HCT116 (cell line): ENCODE measurements around the gene NAXE. TPM values are rescaled to one million over a fixed set of nuclear protein-coding genes. Genes with fewer than 3 reads are reported as not detected.

Experiments used
- ATAC-seq: fragments of 200-7000 bp; cut with Tn5 transposase; 2 replicates; pipeline ENCODE4 v1.9.1; 2020; ENCODE audit warnings: mild to moderate bottlenecking, moderate library complexity
- BruUV-seq: library from RNA; stranded (reverse); fragments of 400-500 nt; replicated peaks from 2 replicates; lab custom pipeline; 2021; lab: Mats Ljungman, UMichigan
- CTCF ChIA-PET: fragments of 300-600 bp; sonication (Branson Sonifier 250); formaldehyde crosslinking; loops from one replicate; lab custom pipeline; 2021; ENCODE audit warnings: antibody characterized with exemption; lab: Charles Lee
- POLR2A ChIA-PET: fragments of 300-600, 350-600 bp; sonication (Branson Sonifier 250); formaldehyde crosslinking; loops from one replicate; lab custom pipeline; 2021; ENCODE audit warnings: antibody characterized with exemption; lab: Charles Lee
- RAD21 ChIA-PET, 2 experiments: fragments of 300-600 bp; sonication (Branson Sonifier 250); formaldehyde crosslinking; loops; one replicate each; lab custom pipeline; 2023; ENCODE audit warnings: low total read pairs in 2 of 2; ENCODE audit not compliant: uncharacterized antibody in 2 of 2, unreplicated experiment in 2 of 2, low non-redundant PET in 1 of 2; lab: Charles Lee
- DNase-seq: peaks from one replicate; pipeline ENCODE4 v3.0.0-alpha.2; 2010; ENCODE audit warnings: low read depth, low spot score
- H2AFZ ChIP-seq: fragments of 200-600 bp; shearing (Covaris generic), sonication (generic); 2 replicates; pipeline ENCODE4 v1.6.1; 2017; ENCODE audit warnings: low read depth, mixed run types, mixed read lengths, antibody characterized with exemption, low read length; ENCODE audit not compliant: poor library complexity, severe bottlenecking
- H3K27ac ChIP-seq: 2 replicates; pipeline ENCODE4 v1.5.1; 2012; ENCODE audit warnings: low read depth, low read length
- H3K27me3 ChIP-seq: fragments of 200-600 bp; sonication (generic); 2 replicates; pipeline ENCODE4 v1.6.1; 2016; ENCODE audit warnings: mixed run types, low read length, mixed read lengths; ENCODE audit not compliant: insufficient read depth
- H3K36me3 ChIP-seq, 2 experiments: fragments of 200-500 bp in 1 of 2; fragments of 200-600 bp in 1 of 2; sonication (Bioruptor generic) in 1 of 2; sonication (generic) in 1 of 2; 2 replicates each; pipeline versions ENCODE4 v1.5.1 to v1.6.1; 2014 to 2016; ENCODE audit warnings: low read length in 2 of 2, inconsistent platforms in 1 of 2, mixed read lengths in 1 of 2, mixed run types in 1 of 2; ENCODE audit not compliant: insufficient read depth in 2 of 2, control insufficient read depth in 1 of 2
- H3K4me1 ChIP-seq, 2 experiments: fragments of 200-600 bp in 1 of 2; sonication (generic) in 1 of 2; 2 replicates each; pipeline versions ENCODE4 v1.5.1 to v1.6.1; 2012 to 2017; ENCODE audit warnings: low read length in 2 of 2, inconsistent platforms in 1 of 2, mild to moderate bottlenecking in 1 of 2, mixed read lengths in 1 of 2, mixed run types in 1 of 2, moderate library complexity in 1 of 2; ENCODE audit not compliant: insufficient read depth in 2 of 2, control insufficient read depth in 1 of 2
- H3K4me2 ChIP-seq: fragments of 200-600 bp; sonication (generic); 2 replicates; pipeline ENCODE4 v1.6.1; 2017; ENCODE audit warnings: mixed run types, low read length, mixed read lengths
- H3K4me3 ChIP-seq, 2 experiments: fragments of 200-600 bp in 1 of 2; sonication (generic) in 1 of 2; replicated peaks in 1 of 2; 2 replicates each; pipeline ENCODE4 v1.5.1; 2011 to 2016; ENCODE audit warnings: low read length in 2 of 2, control low read depth in 1 of 2, low read depth in 1 of 2, mild to moderate bottlenecking in 1 of 2, mixed read lengths in 1 of 2, mixed run types in 1 of 2
- H3K79me2 ChIP-seq: fragments of 200-600 bp; sonication (generic); 2 replicates; pipeline ENCODE4 v1.6.1; 2017; ENCODE audit warnings: mild to moderate bottlenecking, mixed run types, low read length, moderate library complexity, mixed read lengths; ENCODE audit not compliant: insufficient read depth
- H3K9ac ChIP-seq: fragments of 200-600 bp; sonication (generic); 2 replicates; pipeline ENCODE4 v1.6.1; 2016; ENCODE audit warnings: low read length, mixed read lengths
- H3K9me2 ChIP-seq: fragments of 200-600 bp; sonication (generic), shearing (Covaris generic); 2 replicates; pipeline ENCODE4 v1.6.1; 2017; ENCODE audit warnings: mixed run types, mild to moderate bottlenecking, moderate library complexity; ENCODE audit not compliant: insufficient read depth
- H3K9me3 ChIP-seq, 2 experiments: fragments of 200-500 bp in 1 of 2; fragments of 200-600 bp in 1 of 2; sonication (Bioruptor generic) in 1 of 2; sonication (generic) in 1 of 2; 2 replicates each; pipeline ENCODE4 v1.6.1; 2014 to 2017; ENCODE audit warnings: low read length in 2 of 2, mixed read lengths in 2 of 2, inconsistent platforms in 1 of 2, low read depth in 1 of 2, mild to moderate bottlenecking in 1 of 2, mixed run types in 1 of 2, moderate library complexity in 1 of 2; ENCODE audit not compliant: control insufficient read depth in 1 of 2, insufficient read depth in 1 of 2
- H4K20me1 ChIP-seq: fragments of 200-600 bp; sonication (generic), shearing (Covaris generic); 2 replicates; pipeline ENCODE4 v1.6.1; 2017; ENCODE audit warnings: mixed run types, mild to moderate bottlenecking, moderate library complexity; ENCODE audit not compliant: insufficient read depth
- ATF3 ChIP-seq: IDR thresholded peaks from 2 replicates; pipeline ENCODE4 v1.6.1; 2012
- CBX3 ChIP-seq: IDR thresholded peaks from 2 replicates; pipeline ENCODE4 v1.6.1; 2012; ENCODE audit warnings: low read depth
- CTCF ChIP-seq, 3 experiments: fragments of 200-600 bp in 1 of 3; sonication (generic) in 1 of 3; IDR thresholded peaks in 2 of 3; conservative IDR thresholded peaks in 1 of 3; 2 replicates each; pipeline ENCODE4 v1.5.1; 2012 to 2017; ENCODE audit warnings: low read depth in 2 of 3, low read length in 2 of 3, antibody characterized with exemption in 1 of 3, borderline replicate concordance in 1 of 3, control low read depth in 1 of 3, mild to moderate bottlenecking in 1 of 3, mixed read lengths in 1 of 3, mixed run types in 1 of 3, moderate library complexity in 1 of 3; ENCODE audit not compliant: insufficient read depth in 1 of 3
- EZH2 ChIP-seq: fragments of 200-600 bp; sonication (generic); IDR thresholded peaks from 2 replicates; pipeline ENCODE4 v1.6.1; 2017; ENCODE audit warnings: antibody characterized with exemption, mixed run types
- JUND ChIP-seq: IDR thresholded peaks from 2 replicates; pipeline ENCODE4 v1.6.1; 2012
- MAX ChIP-seq: IDR thresholded peaks from 2 replicates; pipeline ENCODE4 v1.6.1; 2012
- POLR2A ChIP-seq: IDR thresholded peaks from 2 replicates; pipeline ENCODE4 v1.7.0; 2011; ENCODE audit warnings: borderline replicate concordance; ENCODE audit not compliant: insufficient read depth, insufficient read length; ENCODE audit errors: extremely low read depth
- POLR2AphosphoS5 ChIP-seq: IDR thresholded peaks from 2 replicates; pipeline ENCODE4 v1.6.1; 2011; ENCODE audit warnings: mild to moderate bottlenecking, low read depth, low read length, moderate library complexity
- RAD21 ChIP-seq: IDR thresholded peaks from 2 replicates; pipeline ENCODE4 v1.6.1; 2012; ENCODE audit warnings: low read depth, mild to moderate bottlenecking
- TCF7L2 ChIP-seq: IDR thresholded peaks from 2 replicates; pipeline ENCODE4 v1.7.0; 2011; ENCODE audit warnings: borderline replicate concordance, inconsistent platforms; ENCODE audit not compliant: insufficient read depth, insufficient read length; ENCODE audit errors: extremely low read depth
- ZBTB33 ChIP-seq: IDR thresholded peaks from 2 replicates; pipeline ENCODE4 v1.6.1; 2011; ENCODE audit warnings: mild to moderate bottlenecking, low read length, moderate library complexity; ENCODE audit not compliant: insufficient replicate concordance; ENCODE audit errors: extremely low read depth
- ZNF274 ChIP-seq: fragments of 200-500 bp; sonication (Bioruptor generic); IDR thresholded peaks from 2 replicates; pipeline ENCODE4 v1.6.1; 2014; ENCODE audit warnings: mild to moderate bottlenecking, low read depth, low read length, inconsistent platforms
- intact Hi-C: fragments of 100-400 bp; cut with micrococcal nuclease; formaldehyde crosslinking; loops from 2 replicates; pipeline ENCODE4 v1.10.0; 2022
- total RNA-seq: library from RNA; stranded (reverse); gene quantifications from one replicate; pipeline ENCODE4 v1.2.1, GENCODE V29; 2021; ENCODE audit not compliant: unreplicated experiment

NAXE gene
- total RNA-seq, 1 experiment from 2014 or later, result 139 TPM

- Histone ChIP-seq H3K4me2 (no peak overlapping the region), H3K27me3 (no peaks in the 10 kb centered on the region), H4K20me1 (no peaks in the 10 kb centered on the region), H3K9me2 (no peaks in the 10 kb centered on the region), H3K9ac (no peak overlapping the region), H3K4me1 (no peaks in the 10 kb centered on the region), H3K4me3 (no peak overlapping the region), H3K79me2 (peaks cover 9% of the 10 kb centered on the region; the same call in 1 of the 2 replicates), H3K36me3 (peaks cover 7 to 8% of the 10 kb centered on the region in 2 experiments; a peak in 3 of 4 replicates), H3K27ac (no peak overlapping the region), H3K9me3 (no peaks in the 10 kb centered on the region), H2AFZ (no peak overlapping the region)
- DNase-seq, result no peak
- ChIA-PET CTCF (no interaction called here), POLR2A (no interaction called here), RAD21 (no interaction called here)
- intact Hi-C loops, result no loop called here
- ATAC-seq, result no peak
- no TSS peak for BruUV-seq
- TF ChIP-seq CTCF (IDR thresholded peaks at IDR 0.05 in 2 of 3, conservative IDR thresholded peaks at IDR 0.05 in 1 of 3; ENCODE audit: borderline replicate concordance in 1 of 3, insufficient read depth in 1 of 3, low read depth in 2 of 3, low read length in 2 of 3) (no peak), RAD21 (no peak), ZNF274 (no peak), ATF3 (no peak), TCF7L2 (no peak), JUND (no peak), MAX (no peak), POLR2AphosphoS5 (no peak), EZH2 (no peak), ZBTB33 (no peak), CBX3 (no peak), POLR2A (no peak)
- TF ChIP-seq, all 23 proteins: peak for 0
Measured at GRCh38 chr1:156565519-156565918, 26.1 kb upstream of the NAXE start.
